ENCODE measurements around the gene POFUT2.

DNA sequence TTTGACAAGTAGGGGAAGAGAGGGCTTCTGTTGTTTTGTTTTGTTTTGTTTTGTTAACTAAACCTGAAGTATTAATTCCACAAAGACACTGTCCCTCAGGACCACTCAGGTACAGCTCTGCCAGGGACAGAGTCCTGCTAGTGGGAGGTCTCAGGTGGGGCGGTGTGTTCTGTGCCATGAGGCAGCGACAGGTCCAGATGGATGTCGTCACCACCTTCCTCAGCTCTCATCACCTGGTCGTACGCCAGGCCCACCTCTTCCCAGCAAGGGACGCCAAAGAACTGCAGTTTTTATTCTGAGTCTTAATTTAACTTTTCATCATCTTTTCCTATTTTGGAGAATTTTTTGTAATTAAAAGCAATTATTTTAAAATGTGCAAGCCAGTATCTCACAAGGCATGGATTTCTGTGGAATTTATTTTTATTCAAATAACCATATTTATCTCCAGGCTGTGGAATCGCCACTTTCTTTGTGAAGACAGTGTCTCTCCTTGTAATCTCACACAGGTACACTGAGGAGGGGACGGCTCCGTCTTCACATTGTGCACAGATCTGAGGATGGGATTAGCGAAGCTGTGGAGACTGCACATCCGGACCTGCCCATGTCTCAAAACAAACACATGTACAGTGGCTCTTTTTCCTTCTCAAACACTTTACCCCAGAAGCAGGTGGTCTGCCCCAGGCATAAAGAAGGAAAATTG, 62.5 kb downstream of the POFUT2 start:
- TF ChIP-seq, protein P1, sequence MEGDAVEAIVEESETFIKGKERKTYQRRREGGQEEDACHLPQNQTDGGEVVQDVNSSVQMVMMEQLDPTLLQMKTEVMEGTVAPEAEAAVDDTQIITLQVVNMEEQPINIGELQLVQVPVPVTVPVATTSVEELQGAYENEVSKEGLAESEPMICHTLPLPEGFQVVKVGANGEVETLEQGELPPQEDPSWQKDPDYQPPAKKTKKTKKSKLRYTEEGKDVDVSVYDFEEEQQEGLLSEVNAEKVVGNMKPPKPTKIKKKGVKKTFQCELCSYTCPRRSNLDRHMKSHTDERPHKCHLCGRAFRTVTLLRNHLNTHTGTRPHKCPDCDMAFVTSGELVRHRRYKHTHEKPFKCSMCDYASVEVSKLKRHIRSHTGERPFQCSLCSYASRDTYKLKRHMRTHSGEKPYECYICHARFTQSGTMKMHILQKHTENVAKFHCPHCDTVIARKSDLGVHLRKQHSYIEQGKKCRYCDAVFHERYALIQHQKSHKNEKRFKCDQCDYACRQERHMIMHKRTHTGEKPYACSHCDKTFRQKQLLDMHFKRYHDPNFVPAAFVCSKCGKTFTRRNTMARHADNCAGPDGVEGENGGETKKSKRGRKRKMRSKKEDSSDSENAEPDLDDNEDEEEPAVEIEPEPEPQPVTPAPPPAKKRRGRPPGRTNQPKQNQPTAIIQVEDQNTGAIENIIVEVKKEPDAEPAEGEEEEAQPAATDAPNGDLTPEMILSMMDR (IDR thresholded peaks at IDR 0.05) = no peak
- no peak for TF ChIP-seq POLR2A (IDR thresholded peaks at IDR 0.05)
